GM12878 (cell line): ENCODE results near the gene RNF41.

Experiments
- CBX5 ChIP-seq: sonication (generic); IDR thresholded peaks from 2 replicates; pipeline ENCODE4 v1.6.1; 2016; ENCODE audit warnings: low read depth, moderate library complexity, mild to moderate bottlenecking, inconsistent platforms
- HDAC2 ChIP-seq: fragments of 200-600 bp; sonication (generic); IDR thresholded peaks from 2 replicates; pipeline ENCODE4 v1.6.1; 2017
- JUND ChIP-seq: IDR thresholded peaks from 2 replicates; pipeline ENCODE4 v1.6.1; 2012; ENCODE audit warnings: low read depth, mild to moderate bottlenecking, low read length, improper control_type of control experiment, moderate library complexity
- KDM1A ChIP-seq: fragments of 200-600 bp; sonication (generic); IDR thresholded peaks from 2 replicates; pipeline ENCODE4 v1.6.1; 2016; ENCODE audit warnings: borderline replicate concordance
- NFYB ChIP-seq: IDR thresholded peaks from 2 replicates; pipeline ENCODE4 v1.6.1; 2011; ENCODE audit warnings: low read depth, mild to moderate bottlenecking, low read length, improper control_type of control experiment, moderate library complexity; ENCODE audit not compliant: insufficient read depth
- POLR2A ChIP-seq: IDR thresholded peaks from 2 replicates; pipeline ENCODE4 v1.6.1; 2011; ENCODE audit warnings: low read depth, mild to moderate bottlenecking, low read length
- POLR2AphosphoS5 ChIP-seq: IDR thresholded peaks from 2 replicates; pipeline ENCODE4 v1.6.1; 2011; ENCODE audit warnings: mild to moderate bottlenecking, low read length, inconsistent platforms
- RB1 ChIP-seq: fragments of 450-650 bp; formaldehyde crosslinking; IDR thresholded peaks from 2 replicates; pipeline ENCODE4 v1.6.1; 2017; ENCODE audit warnings: mild to moderate bottlenecking, borderline replicate concordance
- SMAD5 ChIP-seq: IDR thresholded peaks from 2 replicates; pipeline ENCODE4 v1.6.1; 2016; ENCODE audit warnings: antibody characterized with exemption, low read depth
- SP1 ChIP-seq: IDR thresholded peaks from one replicate; pipeline ENCODE4 v1.6.1; 2011; ENCODE audit warnings: low read depth, low read length
- TF ChIP-seq, protein P1 (sequence below), 3 experiments: IDR thresholded peaks in 2 of 3; conservative IDR thresholded peaks in 1 of 3; 2 replicates each; pipeline ENCODE4 v1.5.1; 2011; ENCODE audit warnings: low read depth in 3 of 3, low read length in 3 of 3, mild to moderate bottlenecking in 3 of 3, control low read depth in 2 of 3, moderate library complexity in 2 of 3, inconsistent platforms in 1 of 3, mixed read lengths in 1 of 3; ENCODE audit not compliant: control insufficient read depth in 2 of 3, insufficient read depth in 1 of 3; ENCODE audit errors: extremely low read depth in 1 of 3
- TF ChIP-seq, protein P2 (sequence below): IDR thresholded peaks from 2 replicates; pipeline ENCODE4 v1.6.1; 2012; ENCODE audit warnings: mild to moderate bottlenecking, low read depth, low read length
- TF ChIP-seq, protein P3 (sequence below): fragments of 450-650 bp; IDR thresholded peaks from 2 replicates; pipeline ENCODE4 v1.6.1; 2016; ENCODE audit warnings: mild to moderate bottlenecking, moderate library complexity, borderline replicate concordance
- TF ChIP-seq, protein P4 (sequence below): IDR thresholded peaks from 2 replicates; pipeline ENCODE4 v1.6.1; 2011; ENCODE audit warnings: borderline replicate concordance, low read depth, mild to moderate bottlenecking, moderate library complexity, low read length; ENCODE audit not compliant: insufficient read depth, poor library complexity, severe bottlenecking

DNA sequence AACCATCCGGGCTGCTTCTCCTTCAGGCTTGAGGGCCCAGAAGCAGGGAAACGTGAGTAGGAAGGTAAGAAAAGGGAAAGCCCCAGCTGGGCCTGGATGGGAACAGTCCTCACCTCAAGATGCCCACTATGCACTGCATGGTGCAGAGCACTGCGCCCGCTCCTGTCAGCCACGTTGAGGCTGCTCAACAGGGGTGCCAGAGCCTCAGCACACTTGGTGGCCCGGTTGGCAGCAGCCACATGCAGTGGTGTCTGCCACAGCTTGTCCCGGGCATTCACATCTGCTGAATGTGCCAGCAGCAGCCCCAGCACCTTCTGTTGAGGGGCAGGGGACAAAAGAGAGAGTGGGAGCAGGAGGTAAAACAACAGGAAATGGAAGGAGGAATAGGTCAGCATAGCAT, 33.9 kb upstream of the RNF41 start:
- TF ChIP-seq, protein P1, sequence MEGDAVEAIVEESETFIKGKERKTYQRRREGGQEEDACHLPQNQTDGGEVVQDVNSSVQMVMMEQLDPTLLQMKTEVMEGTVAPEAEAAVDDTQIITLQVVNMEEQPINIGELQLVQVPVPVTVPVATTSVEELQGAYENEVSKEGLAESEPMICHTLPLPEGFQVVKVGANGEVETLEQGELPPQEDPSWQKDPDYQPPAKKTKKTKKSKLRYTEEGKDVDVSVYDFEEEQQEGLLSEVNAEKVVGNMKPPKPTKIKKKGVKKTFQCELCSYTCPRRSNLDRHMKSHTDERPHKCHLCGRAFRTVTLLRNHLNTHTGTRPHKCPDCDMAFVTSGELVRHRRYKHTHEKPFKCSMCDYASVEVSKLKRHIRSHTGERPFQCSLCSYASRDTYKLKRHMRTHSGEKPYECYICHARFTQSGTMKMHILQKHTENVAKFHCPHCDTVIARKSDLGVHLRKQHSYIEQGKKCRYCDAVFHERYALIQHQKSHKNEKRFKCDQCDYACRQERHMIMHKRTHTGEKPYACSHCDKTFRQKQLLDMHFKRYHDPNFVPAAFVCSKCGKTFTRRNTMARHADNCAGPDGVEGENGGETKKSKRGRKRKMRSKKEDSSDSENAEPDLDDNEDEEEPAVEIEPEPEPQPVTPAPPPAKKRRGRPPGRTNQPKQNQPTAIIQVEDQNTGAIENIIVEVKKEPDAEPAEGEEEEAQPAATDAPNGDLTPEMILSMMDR (IDR thresholded peaks at IDR 0.05 in 2 of 3, conservative IDR thresholded peaks at IDR 0.05 in 1 of 3; ENCODE audit: control insufficient read depth in 2 of 3, extremely low read depth in 1 of 3, insufficient read depth in 1 of 3, low read depth in 3 of 3, low read length in 3 of 3) = no peak
- TF ChIP-seq SP1 = no peak
- no peak for TF ChIP-seq CBX5
- TF ChIP-seq, protein P2, sequence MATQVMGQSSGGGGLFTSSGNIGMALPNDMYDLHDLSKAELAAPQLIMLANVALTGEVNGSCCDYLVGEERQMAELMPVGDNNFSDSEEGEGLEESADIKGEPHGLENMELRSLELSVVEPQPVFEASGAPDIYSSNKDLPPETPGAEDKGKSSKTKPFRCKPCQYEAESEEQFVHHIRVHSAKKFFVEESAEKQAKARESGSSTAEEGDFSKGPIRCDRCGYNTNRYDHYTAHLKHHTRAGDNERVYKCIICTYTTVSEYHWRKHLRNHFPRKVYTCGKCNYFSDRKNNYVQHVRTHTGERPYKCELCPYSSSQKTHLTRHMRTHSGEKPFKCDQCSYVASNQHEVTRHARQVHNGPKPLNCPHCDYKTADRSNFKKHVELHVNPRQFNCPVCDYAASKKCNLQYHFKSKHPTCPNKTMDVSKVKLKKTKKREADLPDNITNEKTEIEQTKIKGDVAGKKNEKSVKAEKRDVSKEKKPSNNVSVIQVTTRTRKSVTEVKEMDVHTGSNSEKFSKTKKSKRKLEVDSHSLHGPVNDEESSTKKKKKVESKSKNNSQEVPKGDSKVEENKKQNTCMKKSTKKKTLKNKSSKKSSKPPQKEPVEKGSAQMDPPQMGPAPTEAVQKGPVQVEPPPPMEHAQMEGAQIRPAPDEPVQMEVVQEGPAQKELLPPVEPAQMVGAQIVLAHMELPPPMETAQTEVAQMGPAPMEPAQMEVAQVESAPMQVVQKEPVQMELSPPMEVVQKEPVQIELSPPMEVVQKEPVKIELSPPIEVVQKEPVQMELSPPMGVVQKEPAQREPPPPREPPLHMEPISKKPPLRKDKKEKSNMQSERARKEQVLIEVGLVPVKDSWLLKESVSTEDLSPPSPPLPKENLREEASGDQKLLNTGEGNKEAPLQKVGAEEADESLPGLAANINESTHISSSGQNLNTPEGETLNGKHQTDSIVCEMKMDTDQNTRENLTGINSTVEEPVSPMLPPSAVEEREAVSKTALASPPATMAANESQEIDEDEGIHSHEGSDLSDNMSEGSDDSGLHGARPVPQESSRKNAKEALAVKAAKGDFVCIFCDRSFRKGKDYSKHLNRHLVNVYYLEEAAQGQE = no peak
- TF ChIP-seq, protein P3, sequence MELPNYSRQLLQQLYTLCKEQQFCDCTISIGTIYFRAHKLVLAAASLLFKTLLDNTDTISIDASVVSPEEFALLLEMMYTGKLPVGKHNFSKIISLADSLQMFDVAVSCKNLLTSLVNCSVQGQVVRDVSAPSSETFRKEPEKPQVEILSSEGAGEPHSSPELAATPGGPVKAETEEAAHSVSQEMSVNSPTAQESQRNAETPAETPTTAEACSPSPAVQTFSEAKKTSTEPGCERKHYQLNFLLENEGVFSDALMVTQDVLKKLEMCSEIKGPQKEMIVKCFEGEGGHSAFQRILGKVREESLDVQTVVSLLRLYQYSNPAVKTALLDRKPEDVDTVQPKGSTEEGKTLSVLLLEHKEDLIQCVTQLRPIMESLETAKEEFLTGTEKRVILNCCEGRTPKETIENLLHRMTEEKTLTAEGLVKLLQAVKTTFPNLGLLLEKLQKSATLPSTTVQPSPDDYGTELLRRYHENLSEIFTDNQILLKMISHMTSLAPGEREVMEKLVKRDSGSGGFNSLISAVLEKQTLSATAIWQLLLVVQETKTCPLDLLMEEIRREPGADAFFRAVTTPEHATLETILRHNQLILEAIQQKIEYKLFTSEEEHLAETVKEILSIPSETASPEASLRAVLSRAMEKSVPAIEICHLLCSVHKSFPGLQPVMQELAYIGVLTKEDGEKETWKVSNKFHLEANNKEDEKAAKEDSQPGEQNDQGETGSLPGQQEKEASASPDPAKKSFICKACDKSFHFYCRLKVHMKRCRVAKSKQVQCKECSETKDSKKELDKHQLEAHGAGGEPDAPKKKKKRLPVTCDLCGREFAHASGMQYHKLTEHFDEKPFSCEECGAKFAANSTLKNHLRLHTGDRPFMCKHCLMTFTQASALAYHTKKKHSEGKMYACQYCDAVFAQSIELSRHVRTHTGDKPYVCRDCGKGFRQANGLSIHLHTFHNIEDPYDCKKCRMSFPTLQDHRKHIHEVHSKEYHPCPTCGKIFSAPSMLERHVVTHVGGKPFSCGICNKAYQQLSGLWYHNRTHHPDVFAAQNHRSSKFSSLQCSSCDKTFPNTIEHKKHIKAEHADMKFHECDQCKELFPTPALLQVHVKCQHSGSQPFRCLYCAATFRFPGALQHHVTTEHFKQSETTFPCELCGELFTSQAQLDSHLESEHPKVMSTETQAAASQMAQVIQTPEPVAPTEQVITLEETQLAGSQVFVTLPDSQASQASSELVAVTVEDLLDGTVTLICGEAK = no peak
- TF ChIP-seq, protein P4, sequence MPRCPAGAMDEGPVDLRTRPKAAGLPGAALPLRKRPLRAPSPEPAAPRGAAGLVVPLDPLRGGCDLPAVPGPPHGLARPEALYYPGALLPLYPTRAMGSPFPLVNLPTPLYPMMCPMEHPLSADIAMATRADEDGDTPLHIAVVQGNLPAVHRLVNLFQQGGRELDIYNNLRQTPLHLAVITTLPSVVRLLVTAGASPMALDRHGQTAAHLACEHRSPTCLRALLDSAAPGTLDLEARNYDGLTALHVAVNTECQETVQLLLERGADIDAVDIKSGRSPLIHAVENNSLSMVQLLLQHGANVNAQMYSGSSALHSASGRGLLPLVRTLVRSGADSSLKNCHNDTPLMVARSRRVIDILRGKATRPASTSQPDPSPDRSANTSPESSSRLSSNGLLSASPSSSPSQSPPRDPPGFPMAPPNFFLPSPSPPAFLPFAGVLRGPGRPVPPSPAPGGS = no peak
- no peak for TF ChIP-seq KDM1A
- no peak for TF ChIP-seq JUND
- TF ChIP-seq POLR2AphosphoS5 = no peak
- no peak for TF ChIP-seq POLR2A
- no peak for TF ChIP-seq NFYB
- no peak for TF ChIP-seq HDAC2
- TF ChIP-seq RB1 = no peak
- TF ChIP-seq SMAD5 = no peak
